NCI-H146 treated with DMSO at 0.1 percent for 48 hours (cell line): Measurements from ENCODE around the gene SLC39A11.
"Not testable (repeated sequence)": the region's sequence is repeated elsewhere in the genome, so short reads cannot be mapped to it uniquely, and the experiment has no call there.

Source experiments
- DNase-seq: peaks from one replicate; lab custom pipeline; 2025; ENCODE audit not compliant: unreplicated experiment; lab: John Stamatoyannopoulos, UW

The SLC39A11 gene

GRCh38 chr17:72927146-72927545, 165.3 kb downstream of the SLC39A11 start:
- DNase-seq, result no peak

- DNase-seq, result no peak
Observed at GRCh38 chr17:72926171-72926570, 166.3 kb downstream of the SLC39A11 start.

GRCh38 chr17:72924196-72924595, 168.3 kb downstream of the SLC39A11 start:
- no peak for DNase-seq

- no peak for DNase-seq
Observed at GRCh38 chr17:72922219-72922618, 170.3 kb downstream of the SLC39A11 start.

GRCh38 chr17:72921347-72922054, 171.0 kb downstream of the SLC39A11 start:
- DNase-seq, result no peak

GRCh38 chr17:72920513-72920912, 172.0 kb downstream of the SLC39A11 start:
- no peak for DNase-seq

- no peak for DNase-seq
Observed at GRCh38 chr17:72916991-72917390, 175.5 kb downstream of the SLC39A11 start.

GRCh38 chr17:72915625-72916081, 176.8 kb downstream of the SLC39A11 start:
- no peak for DNase-seq

- DNase-seq, result no peak
Observed at GRCh38 chr17:72913142-72913682, 179.3 kb downstream of the SLC39A11 start.

- no peak for DNase-seq
Observed at GRCh38 chr17:72906306-72906705, 186.2 kb downstream of the SLC39A11 start.

- DNase-seq, result no peak
Observed at GRCh38 chr17:72903522-72903921, 189.0 kb downstream of the SLC39A11 start.

GRCh38 chr17:72901657-72902056, 190.8 kb downstream of the SLC39A11 start:
- DNase-seq, result no peak

- DNase-seq, result no peak
Observed at GRCh38 chr17:72901083-72901482, 191.4 kb downstream of the SLC39A11 start.

GRCh38 chr17:72900654-72900971, 191.9 kb downstream of the SLC39A11 start:
- DNase-seq, result no peak

- DNase-seq, result no peak
Observed at GRCh38 chr17:72898725-72899124, 193.8 kb downstream of the SLC39A11 start.

- not testable (repeated sequence) for DNase-seq
Observed at GRCh38 chr17:72896288-72896687, 196.2 kb downstream of the SLC39A11 start.

- DNase-seq, result no peak
Observed at GRCh38 chr17:72891627-72892026, 200.9 kb downstream of the SLC39A11 start.

- DNase-seq, result no peak
Observed at GRCh38 chr17:72890711-72891110, 201.8 kb downstream of the SLC39A11 start.

- no peak for DNase-seq
Observed at GRCh38 chr17:72887917-72888316, 204.6 kb downstream of the SLC39A11 start.

GRCh38 chr17:72887322-72887721, 205.2 kb downstream of the SLC39A11 start:
- DNase-seq, result no peak

- no peak for DNase-seq
Observed at GRCh38 chr17:72886622-72887021, 205.9 kb downstream of the SLC39A11 start.

GRCh38 chr17:72884066-72884465, 208.4 kb downstream of the SLC39A11 start:
- peak; percentile 31 for DNase-seq

- DNase-seq, result no peak
Observed at GRCh38 chr17:72883351-72883750, 209.1 kb downstream of the SLC39A11 start.
